Esophagus squamous epithelium (tissue), 4 donors: ENCODE results near the gene MALT1.

Experiments
- POLR2A ChIP-seq, 4 donors: fragments of 450-650 bp; IDR thresholded peaks; one replicate each; pipeline ENCODE4 v1.6.1; 2017; ENCODE audit warnings: antibody characterized with exemption in 4 of 4, mild to moderate bottlenecking in 4 of 4, moderate library complexity in 3 of 4
- TF ChIP-seq, protein P1 (sequence below), 6 experiments: fragments of 450-650 bp in 4 of 6; fragments of 200-600 bp in 2 of 6; sonication (generic) in 2 of 6; IDR thresholded peaks; one replicate each; pipeline ENCODE4 v1.5.1; 2016 to 2019; ENCODE audit warnings: antibody characterized with exemption in 6 of 6, mild to moderate bottlenecking in 4 of 6, moderate library complexity in 4 of 6

- TF ChIP-seq, protein P1, sequence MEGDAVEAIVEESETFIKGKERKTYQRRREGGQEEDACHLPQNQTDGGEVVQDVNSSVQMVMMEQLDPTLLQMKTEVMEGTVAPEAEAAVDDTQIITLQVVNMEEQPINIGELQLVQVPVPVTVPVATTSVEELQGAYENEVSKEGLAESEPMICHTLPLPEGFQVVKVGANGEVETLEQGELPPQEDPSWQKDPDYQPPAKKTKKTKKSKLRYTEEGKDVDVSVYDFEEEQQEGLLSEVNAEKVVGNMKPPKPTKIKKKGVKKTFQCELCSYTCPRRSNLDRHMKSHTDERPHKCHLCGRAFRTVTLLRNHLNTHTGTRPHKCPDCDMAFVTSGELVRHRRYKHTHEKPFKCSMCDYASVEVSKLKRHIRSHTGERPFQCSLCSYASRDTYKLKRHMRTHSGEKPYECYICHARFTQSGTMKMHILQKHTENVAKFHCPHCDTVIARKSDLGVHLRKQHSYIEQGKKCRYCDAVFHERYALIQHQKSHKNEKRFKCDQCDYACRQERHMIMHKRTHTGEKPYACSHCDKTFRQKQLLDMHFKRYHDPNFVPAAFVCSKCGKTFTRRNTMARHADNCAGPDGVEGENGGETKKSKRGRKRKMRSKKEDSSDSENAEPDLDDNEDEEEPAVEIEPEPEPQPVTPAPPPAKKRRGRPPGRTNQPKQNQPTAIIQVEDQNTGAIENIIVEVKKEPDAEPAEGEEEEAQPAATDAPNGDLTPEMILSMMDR (IDR thresholded peaks at IDR 0.05) = no peak
- TF ChIP-seq POLR2A (IDR thresholded peaks at IDR 0.05) = no peak
Measured at GRCh38 chr18:58721566-58722239, 50.4 kb downstream of the MALT1 start.
